ENCODE results near the gene FFAR2.
A peak's percentile ranks its signal among the peaks of the same experiment; 100 is the strongest.
"Not testable (repeated sequence)": the region's sequence is repeated elsewhere in the genome, so short reads cannot be mapped to it uniquely, and the experiment has no call there.

FFAR2 gene

GRCh38 chr19:35462476-35462953 is 14.5 kb downstream of the FFAR2 start:
- H3K4me3 ChIP-seq (ENCODE audit: low read length): no peak overlapping the region
- no peak for DNase-seq (ENCODE audit: low read depth)
- no peak for TF ChIP-seq CTCF (conservative IDR thresholded peaks at IDR 0.05; ENCODE audit: low read depth, low read length)

- not testable (repeated sequence) for H3K4me3 ChIP-seq (ENCODE audit: low read length); DNase-seq (ENCODE audit: low read depth)
Observed at GRCh38 chr19:35462956-35463355, 14.9 kb downstream of the FFAR2 start.

- H3K4me3 ChIP-seq (ENCODE audit: low read length): no peak overlapping the region
- TF ChIP-seq CTCF (conservative IDR thresholded peaks at IDR 0.05; ENCODE audit: low read depth, low read length): no peak
- no peak for DNase-seq (ENCODE audit: low read depth)
Observed at GRCh38 chr19:35466259-35466658, 18.2 kb downstream of the FFAR2 start.

GRCh38 chr19:35468637-35469036 is 20.6 kb downstream of the FFAR2 start:
- peak; percentile 69 for TF ChIP-seq CTCF (conservative IDR thresholded peaks at IDR 0.05; ENCODE audit: low read depth, low read length)
- DNase-seq (ENCODE audit: low read depth): no peak
- no peak overlapping the region for H3K4me3 ChIP-seq (ENCODE audit: low read length)

GRCh38 chr19:35470128-35470527 is 22.1 kb downstream of the FFAR2 start:
- no peak for DNase-seq (ENCODE audit: low read depth)
- TF ChIP-seq CTCF (conservative IDR thresholded peaks at IDR 0.05; ENCODE audit: low read depth, low read length): no peak
- H3K4me3 ChIP-seq (ENCODE audit: low read length): no peak overlapping the region

DNA sequence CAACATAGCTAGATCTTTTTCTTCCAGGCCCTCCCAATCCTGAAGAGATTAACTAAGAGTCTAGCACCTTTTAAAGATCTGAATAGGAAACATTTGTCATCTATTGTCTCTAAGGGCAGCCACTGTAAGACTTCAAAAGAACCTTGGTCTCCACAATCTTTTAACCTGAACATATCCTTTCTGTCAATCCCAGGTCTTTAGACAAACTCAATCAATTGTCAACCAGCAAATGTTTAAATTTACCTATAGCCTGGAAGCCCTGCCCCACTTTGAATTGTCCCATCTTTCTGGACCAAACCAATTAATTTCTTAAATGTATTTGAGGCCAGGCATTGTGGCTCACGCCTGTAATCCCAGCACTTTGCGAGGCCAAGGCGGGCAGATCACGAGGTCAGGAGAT is 23.0 kb downstream of the FFAR2 start:
- DNase-seq (ENCODE audit: low read depth): not testable (repeated sequence)

GRCh38 chr19:35471946-35472345 is 23.9 kb downstream of the FFAR2 start:
- no peak overlapping the region for H3K4me3 ChIP-seq (ENCODE audit: low read length)
- no peak for DNase-seq (ENCODE audit: low read depth)
- no peak for TF ChIP-seq CTCF (conservative IDR thresholded peaks at IDR 0.05; ENCODE audit: low read depth, low read length)

More for the DNA sequence above, 23.0 kb downstream of the FFAR2 start:
- H3K4me3 ChIP-seq (ENCODE audit: low read length): not testable (repeated sequence)

DNA sequence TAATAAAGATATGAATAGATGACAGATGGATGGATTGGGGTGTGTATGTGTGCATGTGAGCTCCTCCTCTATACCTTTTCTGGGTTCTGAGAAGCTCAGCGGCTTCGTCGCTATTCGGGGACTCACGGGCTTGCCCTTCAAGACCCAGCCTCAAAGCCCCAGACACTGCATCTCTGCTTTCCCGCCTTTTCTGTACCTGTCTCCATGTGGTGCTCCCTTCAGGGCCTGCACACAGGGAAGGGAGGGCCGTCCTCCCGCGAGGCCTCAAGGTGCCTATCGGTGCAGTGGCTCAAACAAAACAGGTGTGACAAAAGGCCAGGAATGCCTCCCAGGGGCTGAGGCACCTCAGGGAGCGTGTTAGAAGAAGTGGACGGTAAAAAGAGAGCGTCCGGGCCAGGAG is 26.0 kb downstream of the FFAR2 start:
- no peak for DNase-seq (ENCODE audit: low read depth)
- H3K4me3 ChIP-seq (ENCODE audit: low read length): no peak overlapping the region
- no peak for TF ChIP-seq CTCF (conservative IDR thresholded peaks at IDR 0.05; ENCODE audit: low read depth, low read length)

DNA sequence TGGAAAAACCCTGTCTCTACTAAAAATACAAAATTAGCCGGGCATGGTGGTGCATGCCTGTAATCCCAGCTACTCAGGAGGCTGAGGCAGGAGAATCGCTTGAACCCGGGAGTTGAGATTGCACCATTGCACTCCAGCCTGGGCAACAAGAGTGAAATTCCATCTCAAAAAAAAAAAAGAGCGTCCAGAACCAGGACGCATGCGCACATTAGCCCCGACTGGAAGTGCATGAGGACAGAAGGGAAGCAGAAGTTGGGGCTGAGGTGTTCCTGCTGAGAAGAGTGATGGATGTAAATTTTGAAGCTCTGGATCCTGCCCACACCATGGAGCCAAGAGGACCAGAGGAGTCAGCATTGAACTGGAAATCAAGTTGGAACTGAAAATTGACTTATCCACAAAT is 26.5 kb downstream of the FFAR2 start:
- DNase-seq (ENCODE audit: low read depth); H3K4me3 ChIP-seq (ENCODE audit: low read length): not testable (repeated sequence)
